HepG2 (cell line): Measurements from ENCODE around the gene DST. TPM values are rescaled to one million over a fixed set of nuclear protein-coding genes. Genes with fewer than 3 reads are reported as not detected.

Experiments used
- FOXP4 ChIP-seq: sonication (generic); formaldehyde crosslinking; IDR thresholded peaks from 2 replicates; pipeline ENCODE4 v1.4.0; 2020; ENCODE audit warnings: missing genetic modification reagents
- GFI1 ChIP-seq: sonication (generic); formaldehyde crosslinking; IDR thresholded peaks from 2 replicates; pipeline ENCODE4 v1.5.0; 2020; ENCODE audit warnings: missing genetic modification reagents, mild to moderate bottlenecking, borderline replicate concordance
- HDAC1 ChIP-seq: sonication (generic); formaldehyde crosslinking; IDR thresholded peaks from 2 replicates; pipeline ENCODE4 v1.5.1; 2020; ENCODE audit warnings: mild to moderate bottlenecking, missing genetic modification reagents
- HMGXB4 ChIP-seq, 2 experiments: sonication (generic) in 1 of 2; formaldehyde crosslinking in 1 of 2; IDR thresholded peaks; 2 replicates each; pipeline versions ENCODE4 v1.4.0 to v1.6.1; 2018 to 2020; ENCODE audit warnings: missing genetic modification reagents in 2 of 2, borderline replicate concordance in 1 of 2, low read depth in 1 of 2, mild to moderate bottlenecking in 1 of 2, missing biosample characterization in 1 of 2
- KAT2B ChIP-seq: fragments of 150-350 bp; IDR thresholded peaks from 2 replicates; pipeline ENCODE4 v1.6.1; 2014; ENCODE audit warnings: low read depth, low read length, borderline replicate concordance
- MAFK ChIP-seq, 2 experiments: IDR thresholded peaks in 1 of 2; conservative IDR thresholded peaks in 1 of 2; 2 replicates each; pipeline ENCODE4 v1.6.1; 2011; ENCODE audit warnings: improper control_type of control experiment in 2 of 2, low read length in 2 of 2
- MEF2D ChIP-seq: sonication (generic); formaldehyde crosslinking; IDR thresholded peaks from 2 replicates; pipeline ENCODE4 v1.5.1; 2020; ENCODE audit warnings: mild to moderate bottlenecking, missing genetic modification reagents
- MIXL1 ChIP-seq: IDR thresholded peaks from 2 replicates; pipeline ENCODE4 v1.6.1; 2016
- RCOR2 ChIP-seq: IDR thresholded peaks from 2 replicates; pipeline ENCODE4 v1.6.1; 2016; ENCODE audit warnings: missing biosample characterization, missing genetic modification reagents
- RNF2 ChIP-seq: fragments of 450-650 bp; conservative IDR thresholded peaks from 2 replicates; pipeline ENCODE4 v1.6.1; 2016; ENCODE audit warnings: low read depth
- TFAP4 ChIP-seq: sonication (generic); IDR thresholded peaks from 2 replicates; pipeline ENCODE4 v1.6.1; 2016; ENCODE audit warnings: low read depth, borderline replicate concordance
- TFE3 ChIP-seq: IDR thresholded peaks from 2 replicates; pipeline ENCODE4 v1.6.1; 2016
- WIZ ChIP-seq: sonication (generic); formaldehyde crosslinking; IDR thresholded peaks from 2 replicates; pipeline ENCODE4 v1.5.1; 2020; ENCODE audit warnings: mild to moderate bottlenecking, missing genetic modification reagents
- ZFP90 ChIP-seq: sonication (generic); formaldehyde crosslinking; IDR thresholded peaks from 2 replicates; pipeline ENCODE4 v1.8.0; 2022; ENCODE audit warnings: missing genetic modification reagents, mild to moderate bottlenecking, inconsistent platforms, borderline replicate concordance
- ZNF18 ChIP-seq: sonication (generic); formaldehyde crosslinking; IDR thresholded peaks from 2 replicates; pipeline ENCODE4 v1.8.0; 2022; ENCODE audit warnings: mild to moderate bottlenecking, missing genetic modification reagents; ENCODE audit not compliant: insufficient replicate concordance
- ZNF710 ChIP-seq: sonication (generic); formaldehyde crosslinking; IDR thresholded peaks from 2 replicates; pipeline ENCODE4 v1.5.0; 2020; ENCODE audit warnings: mild to moderate bottlenecking, missing genetic modification reagents, borderline replicate concordance
- ZNF720 ChIP-seq: sonication (generic); formaldehyde crosslinking; IDR thresholded peaks from 2 replicates; pipeline ENCODE4 v1.4.0; 2020; ENCODE audit warnings: missing genetic modification reagents
- ZNF777 ChIP-seq: sonication (generic); formaldehyde crosslinking; IDR thresholded peaks from 2 replicates; pipeline ENCODE4 v1.4.0; 2020; ENCODE audit warnings: missing genetic modification reagents
- polyA plus RNA-seq, 8 experiments: library from polyadenylated mRNA; depleted of rRNA in 3 of 8; stranded (reverse) in 7 of 8; unstranded in 1 of 8; fragments of >200 nt; fragmentation: Illumina TruSeq in 4 of 8; extraction: Trizol in 4 of 8; gene quantifications; 2 replicates each; pipeline versions ENCODE4 v1.2.1 to v1.2.3, GENCODE V29; 2011 to 2016; ENCODE audit warnings: low read depth in 4 of 8, missing spikeins in 1 of 8, mixed read lengths in 1 of 8; ENCODE audit not compliant: insufficient read depth in 1 of 8
- total RNA-seq, 5 experiments: library from RNA; depleted of rRNA; stranded (reverse); fragments of >200 nt; fragmentation: Illumina TruSeq; extraction: Trizol; gene quantifications; 2 replicates each; pipeline ENCODE4 v1.2.3, GENCODE V29; 2016; ENCODE audit warnings: low read depth in 1 of 5

DST gene
- total and polyA plus RNA-seq, 2 of the 13 experiments (the other 11 are each of a cell fraction or from before 2014, with no cell fraction given): 64.4 to 89.0 TPM

GRCh38 chr6:56685102-56685733 lies 42.5 kb upstream of the DST start (continued):
- TF ChIP-seq FOXP4 (CRISPR knock-in tag) (peak; percentile 88), WIZ (CRISPR knock-in tag) (peak; percentile 47; the same call in 1 of the 2 replicates), HMGXB4 (CRISPR knock-in tag; IDR thresholded peaks at IDR 0.05; ENCODE audit: borderline replicate concordance in 1 of 2, low read depth in 1 of 2) (0 out of 4 replicates have a peak, but pooled peaks of 1 of the 2 experiments have one; percentile 6), ZNF720 (no peak), RNF2 (no peak), TFAP4 (no peak), MIXL1 (CRISPR knock-in tag) (peak; percentile 78), TFE3 (CRISPR knock-in tag) (peak; percentile 81), ZNF777 (CRISPR knock-in tag) (0 out of 2 replicates have a peak, but pooled peaks have one; percentile 21), KAT2B (no peak), HDAC1 (CRISPR knock-in tag) (peak; percentile 63; the same call in 1 of the 2 replicates), MEF2D (0 out of 2 replicates have a peak, but pooled peaks have one; percentile 83), ZNF18 (CRISPR knock-in tag) (peak; percentile 38), ZFP90 (CRISPR knock-in tag) (0 out of 2 replicates have a peak, but pooled peaks have one; percentile 31), ZNF710 (CRISPR knock-in tag) (0 out of 2 replicates have a peak, but pooled peaks have one; percentile 22), RCOR2 (CRISPR knock-in tag) (peak; percentile 59; the same call in 1 of the 2 replicates), GFI1 (0 out of 2 replicates have a peak, but pooled peaks have one; percentile 19), MAFK (conservative IDR thresholded peaks at IDR 0.05 in 1 of 2, IDR thresholded peaks at IDR 0.05 in 1 of 2; ENCODE audit: low read length in 2 of 2) (no peak)
